GM18511 (cell line): ENCODE results near the gene MICA.
"Not testable (repeated sequence)": the region's sequence is repeated elsewhere in the genome, so short reads cannot be mapped to it uniquely, and the experiment has no call there.

Experiments
- ATAC-seq: cut with Tn5 transposase; IDR thresholded peaks from one replicate; pipeline ENCODE4 v1.9.1; 2021; ENCODE audit warnings: mild to moderate bottlenecking, moderate library complexity; ENCODE audit not compliant: unreplicated experiment

MICA gene

GRCh38 chr6:31407699-31408098, 4.3 kb downstream of the MICA start:
- ATAC-seq: no peak

- no peak for ATAC-seq
Measured at GRCh38 chr6:31412506-31412905, 9.1 kb downstream of the MICA start.

- ATAC-seq: not testable (repeated sequence)
Measured at GRCh38 chr6:31414148-31414770, 10.9 kb downstream of the MICA start.

GRCh38 chr6:31414771-31415265, 11.4 kb downstream of the MICA start:
- no peak for ATAC-seq

GRCh38 chr6:31416394-31417014, 13.1 kb downstream of the MICA start:
- no peak for ATAC-seq

- ATAC-seq: no peak
Measured at GRCh38 chr6:31418251-31418650, 14.9 kb downstream of the MICA start.

GRCh38 chr6:31419842-31420241, 16.4 kb downstream of the MICA start:
- no peak for ATAC-seq

GRCh38 chr6:31420546-31420945, 17.2 kb downstream of the MICA start:
- ATAC-seq: no peak

- ATAC-seq: no peak
Measured at GRCh38 chr6:31422587-31422986, 19.2 kb downstream of the MICA start.

- ATAC-seq: no peak
Measured at GRCh38 chr6:31423550-31423949, 20.2 kb downstream of the MICA start.

GRCh38 chr6:31426395-31427354, 23.3 kb downstream of the MICA start:
- no peak for ATAC-seq

- ATAC-seq: no peak
Measured at GRCh38 chr6:31430449-31430848, 27.1 kb downstream of the MICA start.

GRCh38 chr6:31435051-31435450, 31.7 kb downstream of the MICA start:
- not testable (repeated sequence) for ATAC-seq

- no peak for ATAC-seq
Measured at GRCh38 chr6:31438222-31438621, 34.8 kb downstream of the MICA start.

- no peak for ATAC-seq
Measured at GRCh38 chr6:31438677-31439076, 35.3 kb downstream of the MICA start.

- ATAC-seq: no peak
Measured at GRCh38 chr6:31441365-31442267, 38.2 kb downstream of the MICA start.

GRCh38 chr6:31446481-31446880, 43.1 kb downstream of the MICA start:
- ATAC-seq: no peak

- not testable (repeated sequence) for ATAC-seq
Measured at GRCh38 chr6:31446999-31447789, 43.8 kb downstream of the MICA start.

- no peak for ATAC-seq
Measured at GRCh38 chr6:31450751-31451150, 47.4 kb downstream of the MICA start.

- no peak for ATAC-seq
Measured at GRCh38 chr6:31452859-31453258, 49.5 kb downstream of the MICA start.
